ENCODE measurements around the gene ZBTB8B.
A peak's percentile ranks its signal among the peaks of the same experiment; 100 is the strongest.
"Not testable (repeated sequence)": the region's sequence is repeated elsewhere in the genome, so short reads cannot be mapped to it uniquely, and the experiment has no call there.

Gene ZBTB8B

GRCh38 chr1:32464716-32465577 lies at the start of gene ZBTB8B:
TSS of gene ZBTB8B (plus strand) at chr1:32465072. CDS start at chr1:32470625, 5,553 bp downstream.
- Histone ChIP-seq H3K4me3 (peak within 1 kb of the TSS; percentile 63), H3K27ac (no peak within 1 kb of the TSS)
- TF ChIP-seq CTCF (IDR thresholded peaks at IDR 0.05) = no peak
- peak; percentile 74 for DNase-seq (ENCODE audit: low spot score)

- no peak for DNase-seq (ENCODE audit: low spot score)
- H3K4me3 ChIP-seq = no peak overlapping the region
- TF ChIP-seq CTCF (IDR thresholded peaks at IDR 0.05) = no peak
Observed at GRCh38 chr1:32421775-32422174, 43.1 kb upstream of the ZBTB8B start.

GRCh38 chr1:32426489-32427255 lies 38.2 kb upstream of the ZBTB8B start:
- no peak for DNase-seq (ENCODE audit: low spot score)
- H3K4me3 ChIP-seq = peak overlapping the region; percentile 45
- no peak for TF ChIP-seq CTCF (IDR thresholded peaks at IDR 0.05)

More at GRCh38 chr1:32421775-32422174, 43.1 kb upstream of the ZBTB8B start:
- no peak overlapping the region for H3K27ac ChIP-seq

GRCh38 chr1:32427264-32427963 lies 37.5 kb upstream of the ZBTB8B start:
- H3K4me3 ChIP-seq = peak overlapping the region; percentile 45
- H3K27ac ChIP-seq = no peak overlapping the region
- no peak for TF ChIP-seq CTCF (IDR thresholded peaks at IDR 0.05)
- no peak for DNase-seq (ENCODE audit: low spot score)

More at GRCh38 chr1:32426489-32427255, 38.2 kb upstream of the ZBTB8B start:
- no peak overlapping the region for H3K27ac ChIP-seq

GRCh38 chr1:32431736-32432400 lies 33.0 kb upstream of the ZBTB8B start:
- Histone ChIP-seq H3K4me3 (no peak overlapping the region), H3K27ac (no peak overlapping the region)
- no peak for TF ChIP-seq CTCF (IDR thresholded peaks at IDR 0.05)
- DNase-seq (ENCODE audit: low spot score) = no peak

GRCh38 chr1:32438136-32438535 lies 26.7 kb upstream of the ZBTB8B start:
- no peak for DNase-seq (ENCODE audit: low spot score)
- TF ChIP-seq CTCF (IDR thresholded peaks at IDR 0.05) = no peak
- no peak overlapping the region for H3K27ac ChIP-seq
- H3K4me3 ChIP-seq = no peak overlapping the region

- H3K4me3 ChIP-seq; H3K27ac ChIP-seq; DNase-seq (ENCODE audit: low spot score): not testable (repeated sequence)
Observed at GRCh38 chr1:32438777-32439176, 26.1 kb upstream of the ZBTB8B start.

GRCh38 chr1:32441467-32441866 lies 23.4 kb upstream of the ZBTB8B start:
- H3K4me3 ChIP-seq; H3K27ac ChIP-seq; DNase-seq (ENCODE audit: low spot score): not testable (repeated sequence)

Data from coronary artery (tissue), 2 donors.